Activated CD4-positive, alpha-beta T cell treated with anti-CD3 and anti-CD28 coated beads, Interleukin-10, Interleukin-2, amounts not matched to agents 100 ng/mL and 50 ng/mL, durations not matched to agents 16 hours and 8 hours (primary cell): ENCODE data around the gene MBLAC1.

ENCODE experiments used
- DNase-seq: peaks from one replicate; pipeline ENCODE4 v3.0.0-alpha.2; 2020

The MBLAC1 gene

GRCh38 chr7:100173806-100174495 lies 47.2 kb downstream of the MBLAC1 start:
- DNase-seq: no peak

- DNase-seq: no peak
Observed at GRCh38 chr7:100174582-100174981, 47.8 kb downstream of the MBLAC1 start.

GRCh38 chr7:100175296-100175935 lies 48.6 kb downstream of the MBLAC1 start:
- no peak for DNase-seq

- no peak for DNase-seq
Observed at GRCh38 chr7:100176096-100177044, 49.6 kb downstream of the MBLAC1 start.

DNA sequence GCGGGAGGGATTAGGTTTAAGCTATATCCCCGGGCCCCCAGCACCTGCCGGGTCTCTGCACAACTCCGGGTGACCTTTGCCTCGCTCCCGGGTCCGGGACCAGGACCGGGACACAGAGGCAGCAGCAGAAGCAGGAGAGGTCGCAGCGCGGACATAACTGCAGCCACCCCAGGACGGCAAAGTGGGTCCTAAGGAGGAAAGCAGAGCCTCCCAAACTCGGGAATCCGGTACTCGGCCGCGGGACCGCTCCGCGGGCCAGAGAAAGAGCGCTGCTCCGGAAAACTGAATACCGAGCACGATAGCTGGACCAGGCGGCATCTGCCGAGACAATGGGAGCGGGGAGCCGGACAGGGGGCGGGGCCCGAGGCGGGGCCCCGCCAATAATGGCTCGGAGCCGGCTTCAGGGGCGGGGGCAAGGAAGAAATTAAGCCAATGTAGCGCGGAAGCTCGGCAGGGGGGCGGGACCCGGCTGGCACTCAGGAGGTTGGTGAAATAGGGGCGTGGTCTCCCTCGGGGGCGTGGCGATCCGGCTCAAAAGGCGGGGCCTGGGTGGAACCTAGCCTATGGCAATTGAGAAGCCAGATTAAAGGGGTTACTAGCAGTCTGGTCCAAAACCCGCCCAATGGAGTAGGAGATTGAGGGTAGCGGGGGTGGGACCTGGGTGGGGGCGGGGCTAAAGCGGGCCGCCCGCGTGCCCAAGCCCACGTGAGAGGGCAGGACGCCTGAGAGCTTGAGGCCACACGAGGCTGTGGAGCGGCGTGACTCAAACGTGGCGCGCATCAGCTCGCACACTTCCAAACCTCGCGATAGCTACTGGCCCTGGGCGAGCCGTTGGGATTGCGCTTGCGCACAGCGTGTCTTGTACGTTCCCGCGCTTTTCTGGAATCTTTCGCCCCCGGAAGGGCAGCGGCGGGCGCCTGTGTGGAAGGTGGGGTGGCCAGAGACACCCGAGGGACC lies 50.6 kb downstream of the MBLAC1 start, which contains the start of the genes GPC2 and STAG3:
TSS of gene GPC2 (minus strand) at position 337 of the 957 bp plus-strand sequence. CDS start at position 155, 182 bp downstream.
TSS of gene STAG3 (plus strand) at position 874 of the 957 bp plus-strand sequence. CDS start 2,639 bp downstream, outside the sequence.
- DNase-seq: peak; percentile 98
